Activated CD8-positive, alpha-beta memory T cell treated with anti-CD3 and anti-CD28 coated beads, Interleukin-2, amount 50 U/mL, for 4 hours (primary cell): ENCODE data around the gene SPDYE4.
A peak's percentile ranks its signal among the peaks of the same experiment; 100 is the strongest.

Experiments
- DNase-seq: peaks from one replicate; pipeline ENCODE4 v3.0.0-alpha.2; 2020

SPDYE4 gene

GRCh38 chr17:8782176-8782575 is 23.8 kb upstream of the SPDYE4 start:
- no peak for DNase-seq

- DNase-seq, result no peak
Measured at GRCh38 chr17:8781776-8782175, 23.4 kb upstream of the SPDYE4 start.

DNA sequence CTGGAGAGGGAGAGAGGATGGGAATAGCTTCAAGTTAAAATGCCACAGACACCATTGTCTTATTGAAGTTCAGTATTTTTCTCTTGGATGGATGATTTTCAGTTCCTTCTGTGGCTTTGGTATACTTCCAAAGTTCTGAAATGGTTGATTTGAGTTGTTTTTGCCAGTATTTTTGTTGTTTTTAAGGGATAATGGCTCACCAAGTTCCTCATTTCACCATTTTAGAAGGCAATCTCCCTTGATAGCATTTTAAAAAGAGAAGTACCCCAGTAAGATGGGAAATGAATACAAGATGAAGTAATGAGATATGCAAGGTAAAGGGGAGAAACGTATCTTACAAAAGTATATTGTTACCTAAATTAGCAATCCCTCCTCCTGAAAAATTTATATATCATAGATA is 18.5 kb upstream of the SPDYE4 start:
- DNase-seq, result no peak

- DNase-seq, result no peak
Measured at GRCh38 chr17:8776248-8776647, 17.9 kb upstream of the SPDYE4 start.

DNA sequence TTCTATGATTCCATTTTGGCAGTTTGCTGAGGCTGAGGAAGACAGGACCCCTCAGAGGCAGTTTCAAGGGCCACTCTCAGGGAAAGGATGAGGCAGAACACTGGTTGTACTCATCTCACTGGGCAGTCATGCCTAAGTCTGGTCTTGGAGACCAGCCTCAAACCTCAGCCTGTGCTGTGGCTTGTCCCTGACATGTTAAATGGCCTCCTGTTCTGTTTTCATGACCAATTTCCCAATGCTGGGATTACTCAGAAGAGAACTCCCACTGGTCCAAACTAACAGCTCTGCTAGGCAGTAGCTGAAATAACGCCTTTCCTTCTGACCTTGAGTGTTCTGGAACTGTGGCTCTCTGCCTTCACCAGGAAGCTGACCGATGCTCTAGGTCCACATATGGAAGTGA is 8.4 kb upstream of the SPDYE4 start:
- no peak for DNase-seq

GRCh38 chr17:8762012-8762411 is 3.7 kb upstream of the SPDYE4 start:
- no peak for DNase-seq

GRCh38 chr17:8757189-8757588 is 1.2 kb downstream of the SPDYE4 start:
- no peak for DNase-seq

- no peak for DNase-seq
Measured at GRCh38 chr17:8755590-8756255, 2.6 kb downstream of the SPDYE4 start.

DNA sequence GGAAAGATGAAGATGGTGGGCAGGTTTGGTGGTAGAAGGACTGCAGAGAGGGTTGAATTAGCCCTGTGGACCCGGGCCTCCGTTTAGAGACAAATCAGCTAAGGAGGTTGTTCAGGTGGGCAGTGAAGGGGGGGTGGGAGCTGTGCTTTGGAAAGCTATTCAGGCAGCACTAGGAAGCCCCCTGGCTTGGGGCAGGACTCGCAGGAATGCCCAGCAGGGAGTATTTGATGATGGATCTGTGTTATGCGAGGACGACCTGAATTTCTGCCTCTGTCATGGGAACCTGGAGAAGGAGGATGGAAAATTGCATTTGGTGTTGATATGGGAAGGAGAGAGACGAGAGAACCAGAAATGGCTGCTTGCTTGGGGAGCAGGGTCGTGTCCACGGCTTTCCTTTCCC is 3.5 kb downstream of the SPDYE4 start:
- DNase-seq, result no peak

GRCh38 chr17:8753976-8754440 is 4.3 kb downstream of the SPDYE4 start:
- DNase-seq, result no peak

DNA sequence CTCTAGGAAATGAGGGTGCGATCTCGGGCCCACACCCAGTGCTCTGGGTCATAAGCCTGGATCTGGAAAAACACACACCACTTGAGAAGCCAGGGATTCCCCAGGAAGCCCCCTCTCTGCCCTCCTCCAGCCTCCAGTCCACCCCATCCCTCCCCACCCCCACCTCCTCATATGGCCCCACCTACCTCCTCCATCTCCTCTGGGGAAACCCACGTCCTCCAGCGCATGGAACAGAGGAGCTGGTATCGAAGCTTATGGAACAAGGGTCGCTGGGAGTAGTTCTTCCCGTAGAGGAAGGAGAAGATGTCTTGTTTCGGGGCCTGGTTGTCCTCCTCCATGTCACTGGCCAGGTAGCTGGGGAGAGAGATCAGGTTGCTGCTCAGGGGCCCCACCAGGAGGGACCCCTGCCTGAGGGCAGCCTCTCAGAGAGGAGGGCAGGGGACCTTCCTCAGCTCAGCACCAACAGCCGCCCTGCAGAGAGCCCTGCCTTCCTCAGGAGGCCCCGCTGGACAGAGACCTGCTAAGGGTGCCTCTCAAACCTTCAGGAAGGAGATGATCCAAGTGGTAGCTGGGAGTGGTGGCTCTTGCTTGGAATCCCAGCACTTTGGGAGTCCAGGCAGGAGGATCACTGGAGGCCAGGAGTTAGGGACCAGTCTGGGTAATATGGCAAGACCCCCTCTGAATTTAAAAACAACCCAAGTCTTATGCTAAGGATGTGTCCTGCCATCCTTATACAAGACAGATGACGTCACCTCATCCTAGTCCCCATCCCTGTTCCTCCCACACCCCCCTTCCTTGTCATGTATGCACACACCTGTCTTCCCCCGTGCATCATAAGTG is 5.0 kb downstream of the SPDYE4 start:
- no peak for DNase-seq

DNA sequence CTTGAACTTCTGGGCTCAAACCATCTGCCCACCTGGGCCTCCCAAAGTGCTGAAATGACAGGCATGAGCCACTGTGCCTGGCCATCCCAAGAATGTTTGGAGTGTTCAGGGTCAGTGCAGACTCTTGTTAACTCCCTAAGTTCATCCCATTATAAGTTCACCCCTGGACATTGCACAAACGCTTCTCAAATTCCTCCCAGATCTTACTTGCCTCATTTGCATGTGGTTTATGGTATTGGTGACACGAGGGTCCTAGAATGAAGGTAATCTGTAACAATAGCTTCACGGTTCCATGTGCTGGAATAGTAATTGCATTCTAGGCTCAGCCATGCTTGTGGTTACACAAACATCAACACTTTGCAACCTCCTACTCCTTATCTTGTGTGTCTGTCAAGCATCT is 8.7 kb downstream of the SPDYE4 start:
- DNase-seq, result no peak

DNA sequence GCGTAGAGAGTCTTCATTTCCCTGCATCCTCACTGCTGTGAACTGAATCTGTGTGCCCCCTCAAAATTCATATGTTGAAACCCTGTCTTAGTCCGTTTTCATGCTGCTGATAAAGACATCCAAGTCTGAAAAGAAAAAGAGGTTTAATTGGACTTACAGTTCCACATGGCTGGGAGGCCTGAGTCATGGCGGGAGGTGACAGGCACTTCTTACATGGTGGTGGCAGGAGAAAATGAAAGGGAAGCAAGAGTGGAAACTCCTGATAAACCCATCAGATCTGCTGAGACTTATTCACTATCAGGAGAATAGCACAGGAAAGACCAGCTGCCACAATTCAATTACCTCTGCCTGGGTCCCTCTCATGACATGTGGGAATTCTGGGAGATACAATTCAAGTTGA is 10.6 kb downstream of the SPDYE4 start:
- DNase-seq, result no peak

DNA sequence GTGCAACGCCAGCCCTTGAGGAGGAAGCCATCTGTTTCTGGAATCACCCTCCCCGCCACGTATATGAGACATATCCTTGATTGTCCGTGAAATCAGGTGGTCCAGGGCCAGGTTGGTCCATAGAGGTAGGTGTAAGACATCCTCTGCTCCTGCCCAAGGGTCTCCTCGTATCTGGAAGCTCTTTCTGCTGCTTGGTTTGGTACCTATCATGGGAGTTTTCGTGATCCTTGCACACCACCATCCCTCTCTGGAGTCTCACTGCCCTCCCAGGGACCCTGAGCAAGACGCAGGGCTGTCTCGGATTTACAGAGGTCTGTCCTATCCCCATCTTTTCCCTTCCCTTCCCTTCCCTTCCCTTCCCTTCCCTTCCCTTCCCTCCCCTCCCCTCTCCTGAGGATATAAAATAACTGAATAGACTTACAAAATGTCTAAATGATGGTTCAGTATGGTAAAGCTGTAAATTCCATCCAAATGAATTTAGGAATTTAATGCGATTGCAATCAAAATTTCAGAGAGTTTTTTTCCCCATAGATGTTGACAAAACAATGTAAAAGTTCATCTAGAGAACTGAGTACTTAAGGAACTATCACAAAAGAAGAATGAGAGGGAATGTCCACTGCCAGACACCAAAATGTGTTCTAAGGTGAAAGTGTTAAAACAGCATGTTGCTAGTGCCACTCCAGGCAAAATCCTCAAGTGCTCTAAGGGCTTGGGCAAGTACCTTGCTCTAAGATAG is 11.7 kb downstream of the SPDYE4 start:
- DNase-seq, result no peak

- peak; percentile 84 for DNase-seq
Measured at GRCh38 chr17:8745586-8746500, 12.5 kb downstream of the SPDYE4 start.

DNA sequence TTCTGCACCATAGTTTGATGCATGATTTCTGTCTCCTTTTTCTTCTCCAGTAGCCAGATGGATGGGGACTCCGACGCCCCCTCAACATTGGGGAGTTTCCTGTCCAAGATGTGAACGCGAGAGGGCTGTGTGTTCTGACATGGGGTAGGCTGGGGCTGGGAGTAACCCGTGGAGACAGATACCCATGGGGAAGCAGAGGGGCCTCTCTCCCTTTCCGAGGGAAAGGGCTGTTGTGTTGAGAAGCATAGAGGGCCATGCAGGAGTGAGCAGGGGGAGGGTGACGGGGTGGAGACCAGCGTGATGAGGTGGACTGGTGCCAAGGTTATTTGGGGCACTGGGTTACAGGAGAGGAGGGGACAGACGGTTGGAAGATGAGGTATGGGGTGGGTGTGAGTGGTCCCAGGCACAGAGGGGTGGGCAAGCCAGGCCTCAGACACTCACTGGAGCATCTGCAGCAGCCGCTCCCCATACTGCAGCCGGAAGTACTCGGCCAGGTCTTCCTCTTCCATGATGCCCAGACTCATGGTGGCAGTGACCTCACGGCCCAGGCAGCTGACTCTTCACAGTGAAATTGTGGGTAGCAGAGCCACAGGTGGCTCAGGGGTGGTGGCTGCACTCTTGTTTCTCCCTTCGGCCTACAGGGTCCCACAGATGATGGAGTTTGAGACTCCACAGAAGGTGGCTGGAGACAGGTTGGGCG is 14.1 kb downstream of the SPDYE4 start:
- no peak for DNase-seq

GRCh38 chr17:8742819-8743218 is 15.5 kb downstream of the SPDYE4 start:
- DNase-seq, result no peak

DNA sequence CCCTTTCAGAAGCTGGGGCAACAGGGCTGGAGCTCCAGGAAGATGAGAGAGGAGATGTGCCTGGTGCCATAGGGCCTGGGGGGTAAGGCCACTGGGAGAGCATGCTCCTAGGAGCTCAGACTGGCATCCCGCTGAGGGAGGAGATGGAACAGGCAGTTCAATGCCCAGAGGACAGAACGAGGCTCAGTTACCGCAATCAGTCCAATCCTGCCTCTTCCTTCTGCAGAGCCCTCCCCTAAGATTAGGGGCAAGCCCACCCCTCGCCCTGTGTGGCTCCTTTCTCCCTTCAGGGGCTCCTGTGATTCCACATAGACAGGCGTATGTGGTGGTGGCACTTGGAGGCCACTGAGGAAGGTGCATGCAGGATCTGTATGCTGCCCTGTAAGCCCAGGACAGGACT is 16.1 kb downstream of the SPDYE4 start:
- DNase-seq, result no peak

DNA sequence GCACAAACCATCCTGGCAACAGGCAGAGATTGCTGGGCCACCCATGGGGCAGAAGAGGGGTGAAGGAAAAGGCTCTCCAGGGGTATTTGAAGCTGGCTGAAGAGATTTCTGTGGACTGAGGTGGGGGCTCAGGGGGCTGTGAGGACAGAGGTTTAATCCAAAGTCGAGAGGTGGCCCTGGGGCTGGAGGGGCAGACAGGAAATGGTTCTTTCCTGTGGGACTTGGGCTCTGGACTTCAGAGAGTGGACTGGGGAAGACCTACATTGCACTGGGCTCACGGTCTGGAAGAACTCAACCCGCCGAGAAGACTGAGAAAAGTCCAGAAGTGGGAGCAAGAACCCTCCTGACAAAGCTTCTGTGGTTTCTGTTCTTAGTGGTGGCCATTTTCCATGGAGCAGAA is 16.6 kb downstream of the SPDYE4 start:
- no peak for DNase-seq

- DNase-seq, result no peak
Measured at GRCh38 chr17:8741366-8741765, 17.0 kb downstream of the SPDYE4 start.

DNA sequence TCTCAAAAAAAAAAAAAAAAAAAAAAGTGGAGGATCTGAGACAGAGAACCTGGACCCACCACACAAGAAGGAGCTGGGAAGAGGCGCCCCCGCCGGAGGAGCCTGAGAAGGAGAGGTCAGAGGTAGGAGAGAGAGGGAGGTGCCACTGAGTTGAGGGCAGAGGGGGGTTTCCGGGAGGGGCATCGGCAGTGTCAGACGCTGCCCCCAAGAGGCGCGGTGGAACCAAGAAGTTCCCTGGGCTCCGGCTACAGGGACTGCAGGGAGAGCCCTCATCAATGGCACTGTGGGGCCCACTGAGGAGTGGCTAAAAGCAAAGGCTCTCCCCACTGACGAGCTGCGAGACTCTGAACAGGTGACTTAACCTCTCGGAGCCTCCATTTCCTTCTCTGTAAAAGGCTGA is 17.9 kb downstream of the SPDYE4 start:
- peak; percentile 62 for DNase-seq

- DNase-seq, result no peak
Measured at GRCh38 chr17:8739097-8739496, 19.2 kb downstream of the SPDYE4 start.
